Dermis blood vessel endothelial cell (primary cell): ENCODE measurements around the gene INTS4. TPM values are rescaled to one million over a fixed set of nuclear protein-coding genes. Genes with fewer than 3 reads are reported as not detected.
"Not testable (repeated sequence)": the region's sequence is repeated elsewhere in the genome, so short reads cannot be mapped to it uniquely, and the experiment has no call there.

Experiments
- DNase-seq: peaks from one replicate; pipeline ENCODE4 v3.0.0; 2010
- total RNA-seq: library from RNA; depleted of rRNA; stranded (reverse); fragments of >200 nt; gene quantifications from 2 replicates; pipeline ENCODE4 v1.2.3, GENCODE V29; 2014

The INTS4 gene
- total RNA-seq, 1 donor from 2014 or later: 45.1 TPM

DNA sequence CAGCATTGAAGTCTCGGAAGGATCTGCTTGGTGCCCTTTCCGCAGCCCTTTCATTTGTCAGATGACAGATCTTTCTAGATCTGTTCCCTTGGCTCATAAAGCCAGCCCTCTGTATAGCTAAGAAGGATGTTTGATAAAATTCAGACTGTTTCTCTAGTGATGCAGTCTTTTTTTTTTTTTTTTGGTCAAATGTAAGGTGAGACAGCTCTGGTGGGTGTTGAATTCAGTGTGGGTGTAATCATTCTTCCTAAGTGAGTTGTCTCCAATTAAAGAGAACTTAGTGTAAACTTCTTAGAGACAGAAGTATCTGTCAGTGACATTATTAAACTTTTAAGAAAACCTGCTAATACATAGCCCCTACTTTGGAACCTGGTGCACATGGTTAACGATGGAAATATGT lies 120.3 kb downstream of the INTS4 start:
- DNase-seq: no peak

DNA sequence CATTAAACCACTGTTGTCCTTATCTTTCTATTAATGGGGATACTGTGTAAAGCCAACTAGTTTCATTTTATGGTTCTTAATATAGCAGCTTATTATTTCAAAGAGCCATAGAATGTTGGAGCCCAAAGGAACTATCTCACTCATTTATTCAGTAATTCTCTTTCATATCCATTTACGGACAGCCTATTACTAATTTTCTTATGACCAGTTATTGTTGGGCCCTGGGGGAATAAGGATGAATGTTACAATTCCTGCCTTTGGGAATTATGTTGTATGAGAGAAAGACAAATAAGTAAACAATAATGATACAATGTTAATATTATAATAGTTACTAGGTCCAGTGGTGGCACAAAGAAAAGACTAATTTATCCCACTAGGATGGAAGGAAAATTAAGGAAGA lies 121.1 kb downstream of the INTS4 start:
- no peak for DNase-seq

DNA sequence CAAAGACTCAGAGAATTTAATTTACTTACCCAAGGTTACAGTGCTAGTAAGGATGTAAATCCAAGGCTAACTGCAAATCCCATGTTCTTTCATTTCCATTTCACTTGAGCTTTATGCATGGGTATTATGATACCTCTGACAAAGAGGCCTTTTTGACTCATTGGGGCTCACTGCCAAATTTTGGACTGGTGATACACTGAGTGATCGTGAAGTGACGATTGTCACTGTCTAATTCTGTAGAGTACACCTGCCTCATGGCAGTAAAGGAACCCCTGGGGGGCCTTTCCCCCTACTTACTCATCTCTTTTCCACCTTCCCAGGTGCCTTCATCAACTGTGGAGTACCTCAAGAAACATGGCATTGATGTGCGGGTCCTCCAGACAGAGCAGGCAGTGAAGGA lies 122.6 kb downstream of the INTS4 start:
- DNase-seq: no peak

DNA sequence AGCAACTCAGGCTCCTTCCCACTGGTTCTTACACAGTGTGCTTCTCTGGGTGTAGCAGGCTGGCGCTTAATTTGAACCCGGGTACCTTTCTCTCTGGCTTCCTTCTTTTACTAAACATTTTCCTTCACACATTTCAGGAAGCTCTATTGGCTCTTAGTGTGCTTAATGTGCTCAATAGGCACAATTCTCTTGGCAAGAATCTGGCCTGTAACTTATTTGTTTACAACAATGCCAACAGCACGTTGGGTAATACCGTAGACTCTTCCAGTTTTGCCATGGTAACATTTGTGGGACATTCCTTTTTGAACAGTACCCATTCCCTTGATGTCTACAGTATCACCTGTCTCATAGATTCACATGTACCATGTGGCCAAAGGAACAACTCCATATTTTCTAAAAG lies 125.7 kb downstream of the INTS4 start:
- DNase-seq: no peak

DNA sequence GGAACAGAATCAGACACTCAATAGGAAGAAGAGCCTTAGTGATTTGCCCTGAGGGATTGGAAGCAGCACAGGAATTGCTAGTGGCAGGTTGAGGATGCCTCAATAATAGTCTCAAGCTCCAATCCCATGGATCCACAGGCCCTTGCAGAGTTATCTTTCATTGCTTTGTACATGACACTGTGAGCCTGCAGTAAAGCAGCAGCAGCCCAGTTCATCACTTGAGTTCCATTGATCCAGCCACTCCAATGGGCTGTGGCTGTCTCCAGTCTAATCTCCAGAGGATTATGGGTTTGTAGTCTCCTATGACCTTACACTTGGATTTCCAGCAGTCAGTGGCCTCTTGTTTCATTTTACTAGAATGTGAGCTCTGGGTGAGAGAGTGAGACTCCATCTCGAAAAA lies 128.1 kb downstream of the INTS4 start:
- DNase-seq: no peak

DNA sequence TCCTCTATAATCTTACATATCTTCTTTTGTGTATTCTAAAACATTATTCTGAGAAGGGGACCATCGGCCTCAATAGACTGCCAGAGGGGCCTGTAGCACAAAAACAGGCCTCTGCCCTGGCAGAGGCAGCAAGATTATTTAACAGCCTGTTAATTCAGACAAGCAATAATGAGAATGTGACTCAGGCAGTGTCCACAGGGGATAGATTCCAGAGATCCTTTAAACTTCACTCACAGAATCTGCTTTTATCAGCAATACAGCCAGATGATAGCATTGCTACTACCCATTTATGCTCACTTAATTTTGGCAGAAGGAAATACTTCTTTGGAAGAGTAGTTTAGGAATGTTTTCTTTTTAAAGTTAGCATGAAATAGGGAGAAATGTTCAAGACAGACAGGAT lies 128.7 kb downstream of the INTS4 start:
- DNase-seq: no peak

DNA sequence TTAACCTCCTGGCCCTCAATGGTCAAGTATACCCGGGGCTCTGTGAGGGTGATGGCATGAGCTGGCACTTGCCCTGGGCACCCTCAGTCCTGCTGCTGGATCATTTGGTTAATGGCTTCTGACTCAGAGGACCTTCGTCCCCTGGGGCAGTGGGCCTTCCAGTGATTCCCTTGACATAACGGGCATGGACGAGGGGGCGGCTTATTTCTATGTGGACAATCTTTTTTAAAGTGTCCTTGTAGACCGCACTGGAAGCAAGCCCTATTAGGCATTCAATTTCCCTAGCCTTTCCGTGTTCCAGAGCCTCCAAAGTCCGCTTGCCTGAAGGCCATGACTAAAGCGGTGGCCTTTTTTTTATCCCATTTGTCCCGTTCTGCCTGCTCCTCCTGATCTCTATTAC lies 133.0 kb downstream of the INTS4 start:
- DNase-seq: not testable (repeated sequence)

DNA sequence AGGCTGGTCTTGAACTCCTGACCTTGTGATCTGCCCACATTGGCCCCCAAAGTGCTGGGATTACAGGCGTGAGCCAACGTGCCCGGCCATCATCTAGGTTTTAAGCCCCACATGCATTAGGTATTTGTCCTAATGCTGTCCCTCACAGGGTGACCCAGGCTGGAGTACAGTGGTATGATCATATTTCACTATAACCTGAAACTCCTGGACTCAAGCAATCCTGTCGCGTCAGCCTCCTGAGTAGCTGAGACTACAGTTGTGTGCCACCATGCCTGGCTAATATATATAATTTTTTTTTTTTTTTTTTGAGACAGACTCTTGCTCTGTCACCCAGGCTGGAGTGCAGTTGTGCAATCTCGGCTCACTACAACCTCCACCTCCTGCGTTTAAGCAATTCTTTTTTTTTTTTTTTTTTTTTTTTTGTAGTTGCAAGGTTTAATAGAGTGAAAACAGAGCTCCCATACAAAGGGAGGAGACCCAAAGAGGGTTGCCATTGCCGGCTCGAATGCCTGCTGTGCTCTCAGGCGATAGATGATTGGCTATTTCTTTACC lies 136.5 kb downstream of the INTS4 start:
- not testable (repeated sequence) for DNase-seq

DNA sequence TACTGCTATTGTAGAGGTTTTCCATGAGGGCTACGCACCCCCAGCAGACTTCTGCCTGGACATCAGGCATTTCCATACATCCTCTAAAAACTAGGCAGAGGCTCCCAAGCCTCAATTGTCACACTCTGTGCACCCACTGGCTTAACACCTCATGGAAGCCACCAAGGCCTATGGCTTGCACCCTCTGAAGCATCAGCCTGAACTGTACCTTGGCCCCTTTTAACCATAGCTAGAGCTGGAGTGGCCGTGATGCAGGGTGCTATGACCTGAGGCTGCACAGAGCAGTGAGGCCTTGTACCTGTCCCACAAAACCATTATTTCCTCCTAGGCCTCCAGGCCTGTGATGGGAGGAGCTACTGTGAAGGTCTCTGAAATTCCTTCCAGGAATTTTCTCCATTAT lies 139.6 kb downstream of the INTS4 start:
- DNase-seq: no peak

DNA sequence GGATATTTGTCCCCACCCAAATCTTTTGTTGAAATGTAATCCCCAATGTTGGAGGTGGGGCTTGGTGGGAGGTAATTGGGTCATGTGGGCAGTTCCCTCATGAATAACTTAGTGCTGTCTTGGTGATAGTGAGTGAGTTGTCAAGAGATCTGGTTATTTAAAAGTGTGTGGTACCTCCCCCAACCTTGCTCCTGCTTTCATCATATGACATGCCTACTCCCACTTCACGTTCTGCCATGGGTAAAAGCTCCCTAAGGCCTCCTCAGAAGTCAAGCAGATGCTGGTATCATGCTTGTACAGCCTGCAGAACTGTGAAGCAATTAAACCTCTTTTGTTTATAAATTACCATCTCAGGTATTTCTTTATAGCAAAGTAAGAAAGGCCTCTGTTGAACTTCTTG lies 143.0 kb downstream of the INTS4 start:
- no peak for DNase-seq

DNA sequence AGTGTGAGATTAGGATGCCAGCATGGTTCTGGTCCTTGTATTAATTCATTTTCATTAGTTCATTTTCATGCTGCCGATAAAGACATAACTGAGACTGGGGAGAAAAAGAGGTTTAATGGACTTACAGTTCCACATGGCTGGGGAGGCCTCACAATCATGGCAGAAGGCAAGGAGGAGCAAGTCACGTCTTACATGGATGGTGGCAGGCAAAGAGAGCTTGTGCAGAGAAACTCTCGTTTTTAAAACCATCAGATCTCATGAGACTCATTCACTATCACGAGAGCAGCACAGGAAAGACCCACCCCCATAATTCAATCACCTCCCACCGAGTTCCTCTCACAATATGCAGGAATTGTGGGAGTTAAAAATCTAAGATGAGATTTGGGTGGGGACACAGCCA lies 150.8 kb downstream of the INTS4 start:
- DNase-seq: not testable (repeated sequence)

DNA sequence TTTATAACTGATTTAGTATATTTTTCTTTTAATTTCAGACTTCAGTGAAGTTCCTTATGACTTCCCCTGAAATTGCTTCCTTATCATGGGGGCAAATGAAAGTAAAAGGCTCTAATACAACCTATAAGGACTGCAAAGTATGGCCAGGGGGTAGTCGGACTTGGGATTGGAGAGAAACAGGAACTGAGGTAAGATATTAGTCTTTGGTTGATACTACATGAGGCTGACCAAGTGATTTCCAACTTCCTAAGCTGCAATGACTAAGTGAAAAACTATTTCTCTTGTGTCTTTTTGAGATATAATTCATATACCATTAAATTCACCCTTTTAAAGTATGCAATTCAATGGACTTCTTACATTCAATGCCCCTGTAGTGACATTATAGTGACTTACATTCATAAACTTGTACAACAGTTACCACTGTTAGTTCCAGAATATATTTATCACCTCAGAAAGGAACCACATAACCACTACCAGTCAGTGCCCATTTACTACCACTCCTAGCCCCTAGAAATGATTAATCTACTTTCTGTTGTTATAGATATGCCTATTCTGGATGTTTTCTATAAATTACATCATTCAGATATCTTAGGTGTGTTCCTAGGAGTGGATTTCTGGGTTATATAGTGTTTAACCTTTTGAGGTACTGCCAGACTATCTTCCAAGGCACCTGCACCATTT lies 151.9 kb downstream of the INTS4 start:
- peak; percentile 76 for DNase-seq

DNA sequence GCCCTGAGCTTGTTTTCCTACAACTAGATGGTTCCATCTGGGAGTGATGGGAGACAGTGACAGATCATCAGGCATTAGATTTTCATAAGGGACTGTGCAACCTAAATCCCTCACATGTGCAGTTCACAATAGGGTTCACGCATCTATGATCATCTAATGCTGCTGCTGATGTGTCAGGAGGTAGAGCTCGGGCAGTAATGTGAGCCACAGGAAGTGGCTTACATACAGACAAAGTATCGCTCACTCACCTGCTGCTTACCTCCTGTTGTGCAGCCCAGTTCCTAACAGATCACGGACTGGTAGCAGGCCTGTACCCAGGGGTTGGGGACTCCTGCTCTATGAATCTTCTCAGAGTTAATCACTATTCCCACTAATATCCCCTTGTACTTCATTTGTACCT lies 161.2 kb downstream of the INTS4 start:
- no peak for DNase-seq

DNA sequence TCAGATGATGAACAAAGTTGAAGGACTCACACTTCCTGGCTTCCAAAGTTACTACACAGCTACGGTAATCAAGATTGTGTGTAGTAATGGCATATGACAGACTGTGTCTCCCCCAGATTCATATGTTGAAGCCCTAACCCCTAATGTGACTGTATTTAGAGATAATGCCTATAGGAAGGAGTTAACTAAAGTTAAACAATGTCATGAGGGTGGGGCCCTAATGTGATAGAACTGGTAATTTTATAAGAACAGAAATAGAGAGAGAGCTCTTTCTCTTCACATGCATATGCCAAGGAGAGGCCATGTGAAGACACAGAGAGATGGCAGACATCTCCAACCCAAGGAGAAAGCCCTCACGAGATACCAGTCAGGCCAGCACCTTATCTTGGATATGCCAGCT lies 165.5 kb downstream of the INTS4 start:
- no peak for DNase-seq

Other genes starting within 250 kb of the INTS4 start
- gene RSF1, start 173.9 kb downstream of the INTS4 start, total RNA-seq: 43.2 and 46.6 TPM in 2 replicates
- gene AAMDC, start 173.5 kb downstream of the INTS4 start, total RNA-seq: 35.6 and 36.7 TPM in 2 replicates
- 0.51 and 1.1 TPM in 2 replicates for gene KCTD14, start 28.6 kb upstream of the INTS4 start, total RNA-seq
- not detected in 2 replicates for gene THRSP, start 69.2 kb upstream of the INTS4 start, total RNA-seq
- 67.6 and 105 TPM in 2 replicates for gene NDUFC2, start 85.2 kb upstream of the INTS4 start, total RNA-seq
- 17.9 and 30.4 TPM in 2 replicates for gene ALG8, start 145.0 kb upstream of the INTS4 start, total RNA-seq
- gene KCTD21, start 194.0 kb upstream of the INTS4 start, total RNA-seq: 11.7 and 15.6 TPM in 2 replicates
- gene USP35, start 194.3 kb upstream of the INTS4 start, total RNA-seq: 8.1 and 9.7 TPM in 2 replicates